Endothelial cell (in vitro differentiated cells): ENCODE data around the gene MAT2B. TPM values are rescaled to one million over a fixed set of nuclear protein-coding genes. Genes with fewer than 3 reads are reported as not detected.
"Not testable (repeated sequence)": the region's sequence is repeated elsewhere in the genome, so short reads cannot be mapped to it uniquely, and the experiment has no call there.

ENCODE experiments used
- DNase-seq: peaks from one replicate; pipeline ENCODE4 v3.0.0; 2021; ENCODE audit warnings: low spot score
- H3K27ac Mint-ChIP-seq: one replicate; pipeline ENCODE4 v1.8.0; 2021; ENCODE audit warnings: mixed read lengths, inconsistent platforms; ENCODE audit not compliant: unreplicated experiment
- H3K27me3 Mint-ChIP-seq: one replicate; pipeline ENCODE4 v1.8.0; 2021; ENCODE audit warnings: mild to moderate bottlenecking, moderate library complexity, mixed read lengths, inconsistent platforms; ENCODE audit not compliant: unreplicated experiment
- H3K36me3 Mint-ChIP-seq: one replicate; pipeline ENCODE4 v1.8.0; 2021; ENCODE audit warnings: mild to moderate bottlenecking, low read depth, mixed read lengths, inconsistent platforms; ENCODE audit not compliant: unreplicated experiment
- H3K4me1 Mint-ChIP-seq: one replicate; pipeline ENCODE4 v1.8.0; 2021; ENCODE audit warnings: mild to moderate bottlenecking, mixed read lengths, inconsistent platforms; ENCODE audit not compliant: unreplicated experiment
- H3K4me3 Mint-ChIP-seq: one replicate; pipeline ENCODE4 v1.8.0; 2021; ENCODE audit warnings: mild to moderate bottlenecking, mixed read lengths, inconsistent platforms; ENCODE audit not compliant: unreplicated experiment
- H3K9me3 Mint-ChIP-seq: one replicate; pipeline ENCODE4 v1.8.0; 2021; ENCODE audit warnings: mixed read lengths, inconsistent platforms; ENCODE audit not compliant: unreplicated experiment
- CTCF ChIP-seq: fragments of 200-600 bp; sonication (generic); IDR thresholded peaks from one replicate; pipeline ENCODE4 v1.5.0; 2021; ENCODE audit warnings: antibody characterized with exemption; ENCODE audit not compliant: unreplicated experiment
- total RNA-seq: library from RNA; stranded (reverse); fragmentation: NEBNext Ultra II Directional; extraction: Animal tissue kit (Norgen Biotek cat#: 25700); gene quantifications from one replicate; pipeline ENCODE4 v1.2.1, GENCODE V29; 2021; ENCODE audit not compliant: unreplicated experiment

MAT2B gene
- total RNA-seq, 1 donor from 2014 or later = 25.2 TPM

- Mint-ChIP-seq H3K9me3 (no peaks in the 10 kb centered on the region), H3K4me1 (peaks cover 15% of the 10 kb centered on the region), H3K4me3 (no peak overlapping the region), H3K27me3 (no peaks in the 10 kb centered on the region), H3K27ac (no peak overlapping the region), H3K36me3 (no peaks in the 10 kb centered on the region)
- TF ChIP-seq CTCF = no peak
- DNase-seq = no peak
These were observed 25.9 kb downstream of the MAT2B start for GRCh38 chr5:163531272-163531671.

GRCh38 chr5:163532171-163533084 lies 27.0 kb downstream of the MAT2B start:
- no peak for DNase-seq
- H3K4me3 Mint-ChIP-seq = no peak overlapping the region
- peaks cover 13% of the 10 kb centered on the region for H3K4me1 Mint-ChIP-seq
- H3K27me3 Mint-ChIP-seq = no peaks in the 10 kb centered on the region
- no peak for TF ChIP-seq CTCF
- no peak overlapping the region for H3K27ac Mint-ChIP-seq
- no peaks in the 10 kb centered on the region for H3K9me3 Mint-ChIP-seq
- H3K36me3 Mint-ChIP-seq = no peaks in the 10 kb centered on the region

- no peak for DNase-seq
- Mint-ChIP-seq H3K27me3 (no peaks in the 10 kb centered on the region), H3K4me3 (no peak overlapping the region), H3K9me3 (no peaks in the 10 kb centered on the region), H3K27ac (no peak overlapping the region), H3K4me1 (peaks cover 11% of the 10 kb centered on the region), H3K36me3 (no peaks in the 10 kb centered on the region)
- no peak for TF ChIP-seq CTCF
These were observed 27.8 kb downstream of the MAT2B start for GRCh38 chr5:163533223-163533622.

DNA sequence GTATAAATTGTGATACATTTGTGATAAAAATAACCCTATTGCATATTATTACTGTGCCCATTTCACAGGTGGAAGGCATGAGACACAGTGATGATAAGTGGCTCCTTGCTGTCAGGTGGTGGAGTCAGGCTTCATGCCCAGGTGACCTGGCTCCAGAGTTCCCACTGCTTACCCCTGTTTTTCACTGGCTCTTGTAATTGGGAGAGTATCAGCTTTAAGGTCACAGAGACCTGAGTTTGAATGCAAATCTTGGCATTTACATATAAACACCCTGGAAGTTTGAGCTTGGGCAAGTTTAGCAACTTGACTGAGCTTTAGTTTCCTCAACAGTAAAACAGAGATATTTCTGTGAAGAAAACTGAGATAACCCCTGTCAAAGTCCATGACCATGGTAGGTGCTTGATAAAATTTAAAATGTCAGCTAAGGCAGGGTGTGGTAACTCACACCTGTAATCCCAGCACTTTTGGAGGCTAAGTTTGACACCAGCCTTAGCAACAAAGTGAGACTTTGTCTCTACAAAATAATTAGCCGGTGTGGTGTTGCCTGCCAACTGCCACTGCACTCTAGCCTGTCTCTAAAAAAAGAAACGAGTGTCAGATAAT lies 29.2 kb downstream of the MAT2B start:
- no peak overlapping the region for H3K27ac Mint-ChIP-seq
- no peak for TF ChIP-seq CTCF
- DNase-seq = no peak
- H3K4me3 Mint-ChIP-seq = no peak overlapping the region
- no peaks in the 10 kb centered on the region for H3K27me3 Mint-ChIP-seq
- no peaks in the 10 kb centered on the region for H3K36me3 Mint-ChIP-seq
- no peaks in the 10 kb centered on the region for H3K9me3 Mint-ChIP-seq
- H3K4me1 Mint-ChIP-seq = peaks cover 6% of the 10 kb centered on the region

- Mint-ChIP-seq H3K9me3 (no peaks in the 10 kb centered on the region), H3K27me3 (no peaks in the 10 kb centered on the region), H3K4me1 (peaks cover 6% of the 10 kb centered on the region), H3K36me3 (no peaks in the 10 kb centered on the region), H3K27ac (no peak overlapping the region), H3K4me3 (no peak overlapping the region)
- no peak for DNase-seq
- TF ChIP-seq CTCF = no peak
These were observed 29.9 kb downstream of the MAT2B start for GRCh38 chr5:163535290-163535689.

GRCh38 chr5:163536442-163536841 lies 31.0 kb downstream of the MAT2B start:
- H3K9me3 Mint-ChIP-seq, H3K36me3 Mint-ChIP-seq, H3K4me3 Mint-ChIP-seq, DNase-seq, H3K4me1 Mint-ChIP-seq, H3K27me3 Mint-ChIP-seq, H3K27ac Mint-ChIP-seq: not testable (repeated sequence)
